ENCODE data around the gene MAPK11. TPM values are rescaled to one million over a fixed set of nuclear protein-coding genes. Genes with fewer than 3 reads are reported as not detected.

MAPK11 gene
- total and polyA plus RNA-seq, 10 of the 15 experiments (the other 5 are each of a cell fraction or from before 2014, with no cell fraction given), result 0.05 to 12.8 (median 3.7) TPM

GRCh38 chr22:50216055-50216683, 54.0 kb downstream of the MAPK11 start:
- RAD21 ChIA-PET (ENCODE audit: unreplicated experiment), result no interaction called here
- H3K36me3 ChIP-seq (ENCODE audit: control insufficient read depth in 2 of 2, insufficient read depth in 2 of 2, low read length in 1 of 2), result peaks cover 26 to 52% of the 10 kb centered on the region in 2 experiments; a peak in 3 of 4 replicates
- BruUV-seq (replicated peaks), result no TSS peak
- no peak for FAIRE-seq
- no peak for DNase-seq (ENCODE audit: low read depth, low spot score)
- no peaks in the 10 kb centered on the region for H4K20me1 ChIP-seq (ENCODE audit: control insufficient read depth, insufficient read depth)
- H3K4me2 ChIP-seq (ENCODE audit: control insufficient read depth, insufficient read depth), result no peak overlapping the region
- ATAC-seq, result no peak
- CTCF ChIA-PET, result interaction anchor here (1.1 kb wide), 1 partner anchor 68 kb away, joined by 3 read pairs; no protein-coding TSS in a partner anchor
- H3K27me3 ChIP-seq (replicated peaks in 1 of 2; ENCODE audit: control insufficient read depth in 2 of 2, insufficient read depth in 2 of 2, low read length in 1 of 2), result no peaks in the 10 kb centered on the region
- POLR2A ChIA-PET, result no interaction called here
- 91% methylated on average over 15 of the region's 15 CpGs for WGBS (ENCODE audit: insufficient coverage, insufficient replicate concordance, low lambda C conversion rate, missing lambda C conversion rate)
- in situ Hi-C loops (cut with MboI) (no loop called here), intact Hi-C loops (cut with micrococcal nuclease; ENCODE audit: unreplicated experiment) (no loop called here)
- H2AFZ ChIP-seq (ENCODE audit: control insufficient read depth, low read depth, low read length), result no peak overlapping the region
- no peak overlapping the region for H3K9ac ChIP-seq (ENCODE audit: control insufficient read depth, insufficient read depth, low read length)
- no peaks in the 10 kb centered on the region for H3K9me3 ChIP-seq (replicated peaks; ENCODE audit: control insufficient read depth, insufficient read depth, low read length)
- no peaks in the 10 kb centered on the region for H3K4me1 ChIP-seq (ENCODE audit: control insufficient read depth, insufficient read depth, low read length)
- SMC1A ChIA-PET (ENCODE audit: uncharacterized antibody, unreplicated experiment), result no interaction called here
- H3K79me2 ChIP-seq (ENCODE audit: control insufficient read depth, insufficient read depth, low read length), result no peaks in the 10 kb centered on the region; the same call in 1 of the 2 replicates
- no peak overlapping the region for H3K27ac ChIP-seq (ENCODE audit: control insufficient read depth, insufficient read depth)
- no peak overlapping the region for H3K4me3 ChIP-seq
- TF ChIP-seq POLR2AphosphoS5 (IDR thresholded peaks at IDR 0.05; ENCODE audit: low read length), result no peak
- TF ChIP-seq, protein P1, sequence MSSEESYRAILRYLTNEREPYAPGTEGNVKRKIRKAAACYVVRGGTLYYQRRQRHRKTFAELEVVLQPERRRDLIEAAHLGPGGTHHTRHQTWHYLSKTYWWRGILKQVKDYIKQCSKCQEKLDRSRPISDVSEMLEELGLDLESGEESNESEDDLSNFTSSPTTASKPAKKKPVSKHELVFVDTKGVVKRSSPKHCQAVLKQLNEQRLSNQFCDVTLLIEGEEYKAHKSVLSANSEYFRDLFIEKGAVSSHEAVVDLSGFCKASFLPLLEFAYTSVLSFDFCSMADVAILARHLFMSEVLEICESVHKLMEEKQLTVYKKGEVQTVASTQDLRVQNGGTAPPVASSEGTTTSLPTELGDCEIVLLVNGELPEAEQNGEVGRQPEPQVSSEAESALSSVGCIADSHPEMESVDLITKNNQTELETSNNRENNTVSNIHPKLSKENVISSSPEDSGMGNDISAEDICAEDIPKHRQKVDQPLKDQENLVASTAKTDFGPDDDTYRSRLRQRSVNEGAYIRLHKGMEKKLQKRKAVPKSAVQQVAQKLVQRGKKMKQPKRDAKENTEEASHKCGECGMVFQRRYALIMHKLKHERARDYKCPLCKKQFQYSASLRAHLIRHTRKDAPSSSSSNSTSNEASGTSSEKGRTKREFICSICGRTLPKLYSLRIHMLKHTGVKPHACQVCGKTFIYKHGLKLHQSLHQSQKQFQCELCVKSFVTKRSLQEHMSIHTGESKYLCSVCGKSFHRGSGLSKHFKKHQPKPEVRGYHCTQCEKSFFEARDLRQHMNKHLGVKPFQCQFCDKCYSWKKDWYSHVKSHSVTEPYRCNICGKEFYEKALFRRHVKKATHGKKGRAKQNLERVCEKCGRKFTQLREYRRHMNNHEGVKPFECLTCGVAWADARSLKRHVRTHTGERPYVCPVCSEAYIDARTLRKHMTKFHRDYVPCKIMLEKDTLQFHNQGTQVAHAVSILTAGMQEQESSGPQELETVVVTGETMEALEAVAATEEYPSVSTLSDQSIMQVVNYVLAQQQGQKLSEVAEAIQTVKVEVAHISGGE (CRISPR knock-in tag; IDR thresholded peaks at IDR 0.05), result no peak
- TF ChIP-seq NFYB (IDR thresholded peaks at IDR 0.05; ENCODE audit: insufficient read depth, low read depth, low read length), result no peak
- no peak for TF ChIP-seq TCF7 (IDR thresholded peaks at IDR 0.05; ENCODE audit: borderline replicate concordance)
- TF ChIP-seq WRNIP1 (IDR thresholded peaks at IDR 0.05; ENCODE audit: borderline replicate concordance, low read depth, low read length), result no peak
- TF ChIP-seq CHD4 (IDR thresholded peaks at IDR 0.05), result no peak
- no peak for TF ChIP-seq FOXM1 (IDR thresholded peaks at IDR 0.05; ENCODE audit: low read depth, low read length)
- no peak for TF ChIP-seq CBFB (IDR thresholded peaks at IDR 0.05; ENCODE audit: low read depth)
- TF ChIP-seq TCF12 (IDR thresholded peaks at IDR 0.05; ENCODE audit: low read depth, low read length), result no peak
- TF ChIP-seq MTA3 (IDR thresholded peaks at IDR 0.05; ENCODE audit: borderline replicate concordance, low read length), result no peak
- no peak for TF ChIP-seq USF2 (IDR thresholded peaks at IDR 0.05; ENCODE audit: borderline replicate concordance, low read depth, low read length)
- TF ChIP-seq HDAC6 (IDR thresholded peaks at IDR 0.05; ENCODE audit: unreplicated experiment), result no peak
- TF ChIP-seq, protein P2, sequence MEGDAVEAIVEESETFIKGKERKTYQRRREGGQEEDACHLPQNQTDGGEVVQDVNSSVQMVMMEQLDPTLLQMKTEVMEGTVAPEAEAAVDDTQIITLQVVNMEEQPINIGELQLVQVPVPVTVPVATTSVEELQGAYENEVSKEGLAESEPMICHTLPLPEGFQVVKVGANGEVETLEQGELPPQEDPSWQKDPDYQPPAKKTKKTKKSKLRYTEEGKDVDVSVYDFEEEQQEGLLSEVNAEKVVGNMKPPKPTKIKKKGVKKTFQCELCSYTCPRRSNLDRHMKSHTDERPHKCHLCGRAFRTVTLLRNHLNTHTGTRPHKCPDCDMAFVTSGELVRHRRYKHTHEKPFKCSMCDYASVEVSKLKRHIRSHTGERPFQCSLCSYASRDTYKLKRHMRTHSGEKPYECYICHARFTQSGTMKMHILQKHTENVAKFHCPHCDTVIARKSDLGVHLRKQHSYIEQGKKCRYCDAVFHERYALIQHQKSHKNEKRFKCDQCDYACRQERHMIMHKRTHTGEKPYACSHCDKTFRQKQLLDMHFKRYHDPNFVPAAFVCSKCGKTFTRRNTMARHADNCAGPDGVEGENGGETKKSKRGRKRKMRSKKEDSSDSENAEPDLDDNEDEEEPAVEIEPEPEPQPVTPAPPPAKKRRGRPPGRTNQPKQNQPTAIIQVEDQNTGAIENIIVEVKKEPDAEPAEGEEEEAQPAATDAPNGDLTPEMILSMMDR (IDR thresholded peaks at IDR 0.05 in 2 of 3, conservative IDR thresholded peaks at IDR 0.05 in 1 of 3; ENCODE audit: control insufficient read depth in 2 of 3, extremely low read depth in 1 of 3, insufficient read depth in 1 of 3, low read depth in 3 of 3, low read length in 3 of 3), result no peak
- no peak for TF ChIP-seq ZNF24 (IDR thresholded peaks at IDR 0.05)
- TF ChIP-seq CHD2 (IDR thresholded peaks at IDR 0.05; ENCODE audit: borderline replicate concordance, low read depth, low read length), result no peak
- no peak for TF ChIP-seq BHLHE40 (IDR thresholded peaks at IDR 0.05; ENCODE audit: borderline replicate concordance in 1 of 2, low read depth in 2 of 2, low read length in 1 of 2)
- TF ChIP-seq SIN3A (IDR thresholded peaks at IDR 0.05; ENCODE audit: low read depth, low read length), result no peak
- TF ChIP-seq, protein P3, sequence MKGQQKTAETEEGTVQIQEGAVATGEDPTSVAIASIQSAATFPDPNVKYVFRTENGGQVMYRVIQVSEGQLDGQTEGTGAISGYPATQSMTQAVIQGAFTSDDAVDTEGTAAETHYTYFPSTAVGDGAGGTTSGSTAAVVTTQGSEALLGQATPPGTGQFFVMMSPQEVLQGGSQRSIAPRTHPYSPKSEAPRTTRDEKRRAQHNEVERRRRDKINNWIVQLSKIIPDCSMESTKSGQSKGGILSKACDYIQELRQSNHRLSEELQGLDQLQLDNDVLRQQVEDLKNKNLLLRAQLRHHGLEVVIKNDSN (IDR thresholded peaks at IDR 0.05; ENCODE audit: borderline replicate concordance, extremely low read length, insufficient read depth, low read depth, low read length), result no peak

Measured in GM12878 (cell line).